ENCODE measurements around the gene ZNF438.
A peak's percentile ranks its signal among the peaks of the same experiment; 100 is the strongest.
"Not testable (repeated sequence)": the region's sequence is repeated elsewhere in the genome, so short reads cannot be mapped to it uniquely, and the experiment has no call there.

Gene ZNF438

DNA sequence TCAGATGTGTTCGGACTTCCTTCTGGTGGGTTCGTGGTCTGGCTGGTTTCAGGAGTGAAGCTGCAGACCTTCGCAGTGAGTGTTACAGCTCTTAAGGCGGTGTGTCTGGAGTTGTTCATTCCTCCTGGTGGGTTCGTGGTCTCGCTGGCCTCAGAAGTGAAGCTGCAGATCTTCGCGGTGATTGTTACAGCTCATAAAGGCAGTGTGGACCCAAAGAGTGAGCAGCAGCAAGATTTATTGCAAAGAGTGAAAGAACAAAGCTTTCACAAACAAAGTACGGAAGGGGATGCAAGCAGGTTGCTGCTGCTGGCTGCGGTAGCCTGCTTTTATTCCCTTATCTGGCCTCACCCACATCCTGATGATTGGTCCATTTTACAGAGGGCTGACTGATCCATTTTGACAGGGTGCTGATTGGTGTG lies 102.3 kb downstream of the ZNF438 start:
- not testable (repeated sequence) for DNase-seq

GRCh38 chr10:30928742-30929141 lies 102.9 kb downstream of the ZNF438 start:
- DNase-seq, result no peak

DNA sequence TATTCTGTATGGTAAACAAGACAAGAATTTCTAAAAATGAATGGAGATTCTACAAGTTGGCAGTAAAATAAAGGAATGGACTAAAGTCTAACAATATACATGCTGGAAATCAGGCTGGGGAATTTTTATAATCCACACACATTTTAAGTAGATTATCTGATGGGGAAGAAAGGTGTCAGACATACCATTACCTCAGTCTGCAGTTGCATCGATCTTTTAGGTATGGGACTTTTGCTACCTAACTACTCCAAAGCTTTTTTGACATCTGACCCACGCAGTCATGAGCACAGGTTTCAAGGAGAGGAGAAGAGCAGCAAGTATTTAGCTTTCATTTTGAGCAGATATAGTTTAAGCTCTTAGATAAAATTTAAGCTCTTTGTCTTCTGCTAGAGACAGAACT lies 113.0 kb downstream of the ZNF438 start:
- no peak for DNase-seq

DNA sequence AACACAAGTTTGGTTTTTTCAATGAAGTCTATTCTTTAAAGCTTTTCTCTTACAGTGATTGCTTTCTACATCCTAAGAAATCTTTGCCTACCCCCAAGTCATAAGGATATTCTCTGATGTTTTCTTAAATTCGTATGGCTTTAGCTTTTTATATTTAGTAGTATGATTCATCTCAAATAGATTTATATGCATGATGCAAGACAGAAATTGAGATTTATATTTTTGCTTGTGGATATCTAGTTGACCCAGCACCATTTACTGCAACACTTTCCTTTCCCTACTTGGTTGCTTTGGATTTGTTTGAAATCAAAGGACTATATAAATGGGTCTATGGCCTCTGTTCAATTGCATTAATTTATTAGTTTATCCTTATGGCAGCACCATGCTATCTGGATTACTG lies 113.9 kb downstream of the ZNF438 start:
- no peak for DNase-seq

GRCh38 chr10:30917067-30917466 lies 114.6 kb downstream of the ZNF438 start:
- no peak for DNase-seq

- DNase-seq, result no peak
Measured at GRCh38 chr10:30915146-30915545, 116.5 kb downstream of the ZNF438 start.

- no peak for DNase-seq
Measured at GRCh38 chr10:30911303-30911863, 120.3 kb downstream of the ZNF438 start.

DNA sequence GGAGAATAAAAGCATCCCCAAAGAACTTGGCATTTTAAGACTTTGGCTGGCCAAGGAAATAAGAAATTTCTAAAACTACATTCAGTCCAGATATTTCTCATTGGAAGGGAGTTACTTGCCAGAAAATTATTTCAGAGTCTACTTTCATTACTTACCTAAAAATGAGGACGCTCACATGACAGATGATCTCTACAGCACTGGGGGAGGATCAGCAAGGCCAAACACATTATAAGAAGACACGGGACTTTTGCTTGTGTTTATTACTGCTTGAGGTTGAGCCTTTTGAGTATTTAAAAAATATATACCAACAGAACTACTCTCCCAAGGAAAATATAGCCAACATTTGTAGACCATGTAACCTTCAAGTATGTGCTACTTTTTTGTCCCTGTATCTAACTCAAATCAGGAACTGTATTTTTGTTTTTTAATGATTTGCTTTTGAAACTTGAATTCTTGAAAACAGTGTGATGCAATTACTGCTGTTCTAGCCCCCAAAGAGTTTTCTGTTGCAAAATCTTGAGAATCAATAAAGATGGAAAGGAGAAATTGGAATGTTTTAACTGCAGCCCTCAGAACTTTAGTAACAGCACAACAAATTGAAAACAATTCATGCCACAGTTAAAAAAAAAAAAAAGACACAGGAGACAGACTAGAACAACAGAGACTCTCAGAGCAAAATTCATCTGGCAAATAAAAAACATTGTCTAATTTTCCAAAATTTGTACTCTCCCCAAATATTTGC lies 128.1 kb downstream of the ZNF438 start:
- DNase-seq, result no peak

DNA sequence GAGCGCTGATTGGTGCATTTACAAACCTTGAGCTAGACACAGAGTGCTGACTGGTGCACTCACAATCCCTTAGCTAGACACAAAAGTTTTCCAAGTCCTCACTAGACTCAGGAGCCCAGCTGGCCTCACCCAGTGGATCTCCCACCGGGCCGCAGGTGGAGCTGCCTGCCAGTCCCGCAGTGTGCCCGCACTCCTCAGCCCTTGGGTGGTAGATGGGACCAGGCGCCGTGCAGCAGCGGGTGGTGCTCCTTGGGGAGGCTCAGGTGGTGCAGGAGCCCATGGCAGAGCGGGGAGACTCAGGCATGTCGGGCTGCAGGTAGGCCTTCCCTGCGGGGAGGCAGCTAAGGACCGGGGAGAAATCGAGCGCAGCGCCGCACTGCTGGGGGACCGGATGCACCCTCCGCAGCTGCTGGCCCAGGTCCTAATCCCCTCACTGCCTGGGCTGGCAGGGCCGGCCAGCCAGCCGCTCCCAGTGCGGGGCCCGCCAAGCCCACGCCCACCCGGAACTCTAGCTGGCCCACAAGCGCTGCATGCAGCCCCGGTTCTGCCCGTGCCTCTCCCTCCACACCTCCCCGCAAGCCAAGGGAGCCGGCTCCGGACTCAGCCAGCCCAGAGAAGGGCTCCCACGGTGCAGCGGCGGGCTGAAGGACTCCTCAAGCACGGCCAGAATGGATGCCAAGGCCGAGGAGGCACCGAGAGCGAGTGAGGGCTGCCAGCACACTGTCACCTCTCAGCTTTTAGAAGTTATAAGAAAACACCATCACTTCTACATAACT lies 128.9 kb downstream of the ZNF438 start:
- DNase-seq, result no peak

DNA sequence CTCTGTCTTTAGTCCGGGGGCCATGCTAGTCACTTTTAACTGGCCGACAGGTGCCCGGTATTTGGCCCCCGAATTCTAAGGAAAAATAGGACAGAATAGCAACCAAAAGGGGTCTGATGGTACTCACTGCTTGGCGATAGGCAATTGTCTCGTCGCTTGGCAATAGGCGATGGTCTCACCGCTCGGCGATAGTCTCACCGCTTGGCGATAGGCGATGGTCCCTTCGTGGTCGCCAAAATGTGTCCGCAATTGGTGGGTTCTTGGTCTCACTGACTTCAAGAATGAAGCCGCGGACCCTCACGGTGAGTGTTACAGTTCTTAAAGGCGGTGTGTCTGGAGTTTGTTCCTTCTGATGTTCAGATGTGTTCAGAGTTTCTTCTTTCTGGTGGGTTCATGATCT lies 130.2 kb downstream of the ZNF438 start:
- not testable (repeated sequence) for DNase-seq

GRCh38 chr10:30898964-30899363 lies 132.7 kb downstream of the ZNF438 start:
- DNase-seq, result no peak

DNA sequence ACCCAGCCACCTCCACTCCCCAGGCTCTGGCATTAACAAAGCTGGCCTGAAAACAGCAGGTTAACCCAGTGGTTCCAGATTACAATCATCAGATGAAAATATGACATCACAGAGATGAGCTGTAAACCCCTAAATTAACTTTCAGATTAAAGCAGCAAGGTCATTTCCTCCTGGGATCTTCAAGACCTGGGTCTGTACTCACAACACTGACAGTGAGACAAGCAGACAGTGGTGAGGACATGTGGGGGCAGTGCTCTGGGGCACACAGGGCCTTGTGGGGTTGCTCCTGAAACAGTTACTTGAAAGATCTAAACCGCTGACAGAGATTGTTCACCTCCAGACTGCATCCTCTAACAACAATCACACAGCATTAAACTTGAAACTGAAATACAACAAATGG lies 134.1 kb downstream of the ZNF438 start:
- DNase-seq, result no peak

DNA sequence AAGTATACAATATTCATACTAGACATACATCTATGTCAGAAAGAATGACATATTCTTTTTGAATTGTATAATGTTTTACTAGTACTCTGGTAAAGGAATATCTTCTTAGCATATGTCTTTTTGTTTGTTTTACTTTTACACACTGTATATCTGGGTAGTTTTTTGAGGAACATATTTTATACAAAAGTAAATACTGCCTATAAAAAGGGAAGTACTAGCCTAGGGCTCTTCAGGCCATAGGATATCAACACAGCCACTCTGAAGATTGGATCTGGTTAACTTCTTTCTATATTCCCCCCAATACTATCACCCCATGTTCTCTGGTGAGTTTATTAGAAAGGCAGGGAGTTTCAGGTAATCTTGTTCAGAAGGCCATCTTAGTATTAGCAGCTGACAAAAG lies 134.6 kb downstream of the ZNF438 start:
- DNase-seq, result no peak

DNA sequence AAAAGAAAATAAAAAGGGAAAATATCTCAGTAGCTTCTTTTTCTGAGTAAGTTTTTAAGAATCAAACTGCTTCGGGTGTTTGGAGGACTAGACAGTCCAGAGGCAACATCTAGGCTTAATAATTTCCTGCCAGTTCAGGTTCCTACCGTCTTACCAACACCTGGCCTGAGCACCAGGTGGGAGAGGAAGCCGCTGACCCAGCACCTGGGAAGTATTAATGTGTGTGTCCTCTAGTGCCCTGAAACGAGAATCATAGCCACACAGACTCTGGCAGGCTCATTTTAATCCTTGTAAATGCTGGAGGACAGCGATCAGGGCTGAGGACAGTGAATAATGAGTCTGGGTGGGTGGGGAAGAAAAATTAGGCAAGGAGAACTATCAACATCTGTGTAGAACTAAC lies 137.4 kb downstream of the ZNF438 start:
- no peak for DNase-seq

DNA sequence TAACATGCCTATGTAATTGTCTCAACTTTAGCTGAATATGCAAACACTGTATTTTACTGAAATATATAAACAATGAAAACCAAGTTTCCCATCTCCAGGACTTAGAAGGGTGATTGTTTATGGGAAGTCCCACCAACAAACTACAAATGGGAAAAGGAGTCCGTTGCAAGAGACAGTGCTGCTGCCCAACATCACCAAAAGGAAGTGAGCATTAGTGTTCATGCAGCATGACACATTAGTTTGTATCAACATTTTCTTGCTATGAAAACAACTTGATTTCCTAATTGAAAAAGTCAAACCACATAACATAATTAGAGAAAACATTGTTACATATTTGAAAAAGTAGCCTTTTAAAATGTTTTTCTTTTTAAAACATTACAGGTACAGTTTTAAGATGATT lies 138.5 kb downstream of the ZNF438 start:
- DNase-seq, result no peak

DNA sequence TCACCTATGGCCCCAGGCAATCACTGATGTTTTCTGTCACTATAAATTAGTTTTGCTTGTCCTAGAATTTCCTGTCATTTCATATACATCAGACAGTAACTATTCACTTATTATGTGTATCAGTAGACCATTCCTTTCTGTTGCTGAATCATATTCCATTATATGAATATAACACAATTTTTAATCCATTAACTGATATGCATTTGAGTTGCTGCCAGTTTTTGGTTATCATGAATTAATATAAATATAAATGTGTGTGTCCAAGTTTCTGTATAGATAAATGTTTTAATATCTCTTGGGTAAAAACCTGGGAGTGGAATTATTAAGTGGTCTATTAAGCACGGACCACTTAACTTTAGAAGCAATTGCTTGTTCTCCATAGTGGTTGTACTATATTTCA lies 143.8 kb downstream of the ZNF438 start:
- peak; percentile 45 for DNase-seq

DNA sequence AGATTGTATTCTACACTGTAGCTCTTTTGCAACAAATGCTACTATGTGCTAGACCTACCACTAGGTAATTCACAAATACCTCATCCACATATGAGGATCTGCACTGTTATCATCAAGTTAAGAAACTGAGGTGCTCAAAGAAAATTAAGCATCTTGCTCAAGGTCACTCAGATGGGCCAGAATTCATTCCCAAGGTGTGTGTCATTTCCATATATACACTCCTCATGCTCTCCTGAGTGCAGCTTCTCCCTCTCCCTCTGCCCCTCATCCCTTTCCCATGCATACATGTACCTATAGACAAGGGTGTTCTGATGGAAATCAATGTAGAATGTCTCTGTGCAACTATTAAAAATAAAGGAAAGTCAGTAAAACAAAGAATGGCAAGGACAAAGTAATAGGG lies 146.2 kb downstream of the ZNF438 start:
- no peak for DNase-seq

- DNase-seq, result no peak
Measured at GRCh38 chr10:30883751-30884150, 147.9 kb downstream of the ZNF438 start.

- DNase-seq, result no peak
Measured at GRCh38 chr10:30883116-30883515, 148.5 kb downstream of the ZNF438 start.

GRCh38 chr10:30882281-30882680 lies 149.4 kb downstream of the ZNF438 start:
- DNase-seq, result no peak

GRCh38 chr10:30878920-30879319 lies 152.7 kb downstream of the ZNF438 start:
- no peak for DNase-seq

- DNase-seq, result no peak
Measured at GRCh38 chr10:30877111-30877510, 154.6 kb downstream of the ZNF438 start.

DNA sequence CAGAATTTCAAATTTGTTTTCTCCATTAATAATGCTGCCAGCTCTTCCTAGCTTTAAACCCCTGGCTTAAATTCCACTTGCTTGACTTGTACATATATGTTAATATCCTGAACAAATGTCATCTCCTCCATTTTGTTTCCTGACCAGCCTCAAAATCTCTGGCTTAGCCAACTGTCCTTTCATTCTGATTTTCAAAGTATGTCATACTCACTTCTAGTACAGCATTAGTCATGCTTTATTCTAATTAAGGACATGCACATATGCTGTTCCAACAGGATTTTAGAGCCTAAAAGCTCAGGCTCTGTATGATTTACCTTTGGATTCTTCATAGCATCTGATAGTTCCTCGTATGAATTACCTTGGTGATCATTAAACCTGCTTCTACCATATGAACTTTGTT lies 158.3 kb downstream of the ZNF438 start:
- DNase-seq, result no peak

- no peak for DNase-seq
Measured at GRCh38 chr10:30870896-30871295, 160.8 kb downstream of the ZNF438 start.
